HG03064 (cell line): ENCODE data around the gene ATRIP.
"Not testable (repeated sequence)": the region's sequence is repeated elsewhere in the genome, so short reads cannot be mapped to it uniquely, and the experiment has no call there.

ENCODE experiments used
- ATAC-seq: cut with Tn5 transposase; IDR thresholded peaks from one replicate; pipeline ENCODE4 v1.9.1; 2021; ENCODE audit warnings: low read depth; ENCODE audit not compliant: unreplicated experiment

ATRIP gene

DNA sequence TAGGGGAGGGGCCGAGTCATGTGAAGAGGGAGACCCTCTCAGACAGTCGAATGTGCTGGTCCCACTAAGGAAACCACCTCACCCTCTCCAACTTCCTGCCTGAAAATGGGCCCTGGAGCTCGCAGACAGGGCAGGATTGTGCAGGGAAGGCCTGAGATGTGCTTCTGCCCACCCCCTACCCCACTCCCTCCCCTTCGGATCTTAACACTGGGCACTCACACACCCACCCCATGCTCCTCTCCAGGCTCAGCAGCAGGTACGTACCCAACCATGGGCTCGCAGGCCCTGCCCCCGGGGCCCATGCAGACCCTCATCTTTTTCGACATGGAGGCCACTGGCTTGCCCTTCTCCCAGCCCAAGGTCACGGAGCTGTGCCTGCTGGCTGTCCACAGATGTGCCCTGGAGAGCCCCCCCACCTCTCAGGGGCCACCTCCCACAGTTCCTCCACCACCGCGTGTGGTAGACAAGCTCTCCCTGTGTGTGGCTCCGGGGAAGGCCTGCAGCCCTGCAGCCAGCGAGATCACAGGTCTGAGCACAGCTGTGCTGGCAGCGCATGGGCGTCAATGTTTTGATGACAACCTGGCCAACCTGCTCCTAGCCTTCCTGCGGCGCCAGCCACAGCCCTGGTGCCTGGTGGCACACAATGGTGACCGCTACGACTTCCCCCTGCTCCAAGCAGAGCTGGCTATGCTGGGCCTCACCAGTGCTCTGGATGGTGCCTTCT lies 20.0 kb downstream of the ATRIP start:
- peak; percentile 28 for ATAC-seq

DNA sequence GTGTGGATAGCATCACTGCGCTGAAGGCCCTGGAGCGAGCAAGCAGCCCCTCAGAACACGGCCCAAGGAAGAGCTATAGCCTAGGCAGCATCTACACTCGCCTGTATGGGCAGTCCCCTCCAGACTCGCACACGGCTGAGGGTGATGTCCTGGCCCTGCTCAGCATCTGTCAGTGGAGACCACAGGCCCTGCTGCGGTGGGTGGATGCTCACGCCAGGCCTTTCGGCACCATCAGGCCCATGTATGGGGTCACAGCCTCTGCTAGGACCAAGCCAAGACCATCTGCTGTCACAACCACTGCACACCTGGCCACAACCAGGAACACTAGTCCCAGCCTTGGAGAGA lies 20.5 kb downstream of the ATRIP start:
- ATAC-seq: no peak

DNA sequence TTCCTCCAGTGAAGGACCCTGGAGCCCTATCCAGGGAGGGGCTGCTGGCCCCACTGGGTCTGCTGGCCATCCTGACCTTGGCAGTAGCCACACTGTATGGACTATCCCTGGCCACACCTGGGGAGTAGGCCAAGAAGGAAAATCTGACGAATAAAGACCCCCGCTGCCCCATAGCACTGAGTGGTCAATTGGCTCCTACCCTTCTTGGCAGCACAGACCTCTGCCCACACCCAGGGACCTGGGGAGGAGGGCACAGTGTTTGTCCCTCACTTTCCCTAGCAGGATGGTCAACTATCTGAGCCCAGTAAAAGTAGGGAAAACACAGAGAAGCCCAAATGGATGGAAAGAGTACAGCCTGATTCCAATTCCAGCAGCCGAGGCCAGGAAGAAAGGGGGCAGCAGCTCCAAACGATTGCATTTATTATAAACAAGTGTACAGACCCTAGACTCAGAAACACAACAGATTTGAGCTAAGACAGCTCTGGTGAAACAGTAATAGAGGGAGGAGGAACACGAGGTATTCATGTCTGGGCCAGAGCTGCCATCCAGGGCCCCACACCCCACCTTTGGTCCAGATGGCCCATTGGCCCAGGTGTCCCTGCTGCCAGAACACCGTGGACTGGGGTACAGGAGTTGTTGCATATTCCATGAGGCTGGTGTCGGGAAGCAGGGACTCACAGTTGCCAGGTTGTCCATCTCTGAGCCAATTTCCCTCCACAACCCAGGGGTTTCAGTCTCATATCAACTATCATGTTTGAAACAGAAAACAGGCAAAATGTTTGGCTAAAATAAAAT lies 21.1 kb downstream of the ATRIP start:
- ATAC-seq: no peak

GRCh38 chr3:48468329-48468731 lies 21.8 kb downstream of the ATRIP start:
- ATAC-seq: no peak

DNA sequence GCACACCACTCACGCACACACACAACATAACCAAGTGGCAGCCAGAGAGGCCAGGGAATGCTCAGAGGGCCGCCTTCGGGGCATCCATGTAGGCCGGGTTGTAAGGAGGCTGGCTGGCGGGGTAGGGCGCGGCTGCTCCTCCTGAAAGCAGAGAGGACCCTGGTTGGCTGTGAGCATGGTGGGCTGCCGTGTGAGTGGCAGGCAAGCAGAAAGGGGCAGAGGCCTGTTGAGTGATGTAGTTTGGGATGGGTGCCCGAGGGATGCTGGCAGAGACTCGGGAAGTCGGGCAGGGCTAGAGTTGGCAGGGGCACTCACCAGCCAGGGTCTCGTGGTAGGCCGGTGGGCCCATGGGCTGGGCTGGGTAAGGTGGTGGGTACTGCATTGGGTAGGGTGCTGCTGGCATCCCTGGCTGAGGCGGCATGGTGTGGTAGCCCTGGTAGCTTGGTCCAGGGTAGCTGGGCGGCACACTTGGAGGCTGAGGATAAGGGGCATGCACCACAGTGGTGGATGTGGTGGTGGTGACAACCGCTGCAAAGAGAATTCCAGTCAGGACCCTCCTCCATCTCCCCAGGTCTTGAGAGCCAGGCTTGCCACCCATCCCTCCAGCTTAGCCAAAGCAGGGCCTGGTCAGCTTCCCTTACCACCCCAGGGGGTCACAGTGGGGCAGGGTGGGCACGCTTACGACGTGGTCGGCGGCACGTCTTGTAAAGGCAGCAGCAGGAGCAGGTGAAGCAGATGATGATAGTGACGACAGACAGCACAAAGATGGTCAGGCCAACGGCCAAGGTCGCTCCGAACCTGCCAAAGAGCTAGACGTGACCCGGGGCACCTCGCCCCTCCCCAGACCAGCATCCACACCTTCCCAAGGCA lies 22.7 kb downstream of the ATRIP start:
- no peak for ATAC-seq

DNA sequence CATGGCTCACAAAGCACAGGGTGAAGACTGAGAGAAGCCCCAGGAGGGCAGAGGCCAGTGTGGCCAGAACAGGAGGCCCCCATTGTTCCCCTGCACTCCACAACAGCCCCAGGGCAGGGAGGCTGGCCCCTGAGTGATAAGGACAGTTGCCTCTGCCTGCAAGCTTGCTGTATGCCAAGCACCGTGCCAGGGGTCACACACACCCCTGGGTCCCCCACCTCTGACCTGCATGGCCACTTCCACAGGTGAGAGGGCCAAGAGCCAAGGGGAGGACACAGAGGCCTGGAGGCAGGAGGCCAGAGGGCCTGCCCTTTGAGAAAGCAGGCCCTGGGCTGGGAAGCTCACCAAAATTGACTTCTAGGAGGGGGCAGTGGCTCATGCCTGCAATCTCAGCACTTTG lies 23.7 kb downstream of the ATRIP start:
- no peak for ATAC-seq

GRCh38 chr3:48472673-48472922 lies 26.1 kb downstream of the ATRIP start:
- no peak for ATAC-seq

DNA sequence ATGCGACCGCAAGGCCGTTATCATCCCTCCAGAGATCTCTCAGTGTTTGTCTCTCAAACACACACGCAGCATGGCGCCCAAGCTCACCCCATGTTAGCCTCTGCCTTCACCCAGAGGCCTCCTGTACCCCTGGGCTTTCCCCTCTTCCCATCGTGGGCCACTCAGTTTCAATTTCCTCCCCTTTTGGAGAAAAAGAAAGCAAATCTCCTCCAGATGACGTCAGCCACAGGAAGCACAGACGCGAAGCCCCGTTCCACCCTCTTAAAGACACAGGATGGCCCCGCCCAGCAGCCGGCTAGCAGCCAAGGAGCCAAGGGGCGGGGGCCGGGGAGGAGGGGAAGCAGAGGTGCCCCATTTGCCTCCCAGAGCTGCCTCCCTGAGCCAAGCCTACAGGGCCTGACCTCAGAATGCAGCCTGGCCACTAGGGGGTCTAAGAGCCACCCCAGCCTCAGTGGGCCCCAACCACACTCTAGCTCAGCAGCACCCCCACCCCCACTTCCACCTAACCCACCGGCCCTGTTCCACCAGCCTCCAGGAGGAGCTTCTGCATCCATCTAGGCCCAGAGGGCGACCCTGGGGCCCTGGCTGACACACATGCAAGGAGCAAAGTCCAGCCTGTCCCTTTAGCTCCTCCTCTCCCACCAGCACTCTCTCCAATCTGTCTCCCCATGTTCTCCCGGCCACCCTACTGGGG lies 26.5 kb downstream of the ATRIP start:
- ATAC-seq: peak; percentile 68

DNA sequence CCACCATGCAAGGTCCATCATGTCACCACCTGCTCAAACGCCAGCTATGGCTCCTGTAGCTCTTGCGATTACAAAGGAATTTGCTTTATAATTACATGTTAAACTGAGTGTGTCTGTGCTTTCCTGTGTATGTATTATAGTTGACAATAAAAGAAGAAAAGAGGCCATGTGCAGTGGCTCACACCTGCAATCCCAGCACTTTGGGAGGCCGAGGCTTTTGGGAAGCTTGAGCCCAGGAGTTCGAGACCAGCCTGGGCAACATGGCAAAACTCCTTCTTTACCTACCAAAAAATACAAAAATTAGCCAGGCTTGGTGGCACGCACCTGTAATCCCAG lies 27.0 kb downstream of the ATRIP start:
- no peak for ATAC-seq

DNA sequence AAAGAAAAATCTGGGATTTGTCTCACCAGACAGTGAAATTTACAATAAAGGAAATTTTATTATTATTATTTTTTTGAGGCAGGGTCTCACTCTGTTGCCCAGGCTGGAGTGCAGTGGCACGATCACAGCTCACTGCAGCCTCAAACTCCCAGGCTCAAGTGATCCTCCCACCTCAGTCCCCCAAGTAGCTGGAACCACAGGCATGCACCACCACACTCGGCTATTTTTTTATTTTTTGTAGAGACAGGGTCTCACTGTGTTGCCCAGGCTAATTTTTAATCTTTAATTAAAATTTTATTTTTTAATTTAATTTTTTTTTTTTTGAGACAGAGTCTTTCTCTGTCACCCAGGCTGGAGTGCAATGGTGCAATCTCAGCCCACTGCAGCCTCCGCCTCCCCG lies 27.5 kb downstream of the ATRIP start:
- ATAC-seq: not testable (repeated sequence)

- no peak for ATAC-seq
Measured at GRCh38 chr3:48474619-48475018, 28.1 kb downstream of the ATRIP start.

GRCh38 chr3:48475188-48475587 lies 28.7 kb downstream of the ATRIP start:
- no peak for ATAC-seq

GRCh38 chr3:48476426-48477053 lies 30.0 kb downstream of the ATRIP start:
- ATAC-seq: no peak

- no peak for ATAC-seq
Measured at GRCh38 chr3:48477959-48478520, 31.5 kb downstream of the ATRIP start.

DNA sequence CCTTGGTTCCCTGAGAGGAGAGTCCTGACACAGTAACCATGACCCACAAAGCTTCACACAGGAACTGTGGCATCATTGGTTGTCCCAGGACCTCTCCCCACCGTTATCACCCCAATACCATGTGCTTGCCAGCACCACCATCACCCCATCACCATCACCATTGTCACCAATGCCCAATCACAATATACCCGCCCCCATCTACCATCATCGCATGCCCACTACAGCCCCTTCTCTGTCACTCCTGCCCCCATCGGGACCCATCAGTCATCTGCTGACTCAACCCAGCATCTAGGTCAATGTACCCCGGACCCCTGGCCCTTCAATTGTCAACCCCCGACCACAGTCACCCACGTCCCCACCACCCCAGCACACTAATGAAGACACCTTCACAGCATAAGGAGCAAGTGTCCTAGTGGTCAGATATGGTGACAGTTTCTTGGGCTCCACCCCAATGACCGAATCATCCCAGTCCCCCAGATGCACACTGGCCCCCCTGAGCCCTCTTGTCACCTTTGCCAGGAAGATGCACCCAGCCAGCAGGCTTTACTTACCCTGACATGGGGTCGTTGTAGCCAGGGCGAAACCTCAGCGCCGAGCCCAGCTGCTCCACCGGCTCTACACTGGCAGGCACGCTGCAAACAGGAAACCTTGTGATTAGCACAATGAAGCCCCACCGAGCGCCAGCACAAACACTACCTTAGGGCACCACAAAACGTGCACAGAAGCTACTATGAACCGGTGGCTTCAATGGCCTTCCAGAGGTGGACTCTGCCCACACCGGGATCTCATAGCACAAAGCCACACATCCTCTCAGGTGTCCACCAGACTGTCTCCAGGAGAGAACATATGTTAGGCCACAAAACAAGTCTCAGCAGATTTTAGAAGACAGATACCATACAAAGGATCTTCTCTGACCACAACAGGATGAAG lies 32.4 kb downstream of the ATRIP start:
- no peak for ATAC-seq

- not testable (repeated sequence) for ATAC-seq
Measured at GRCh38 chr3:48480891-48481290, 34.4 kb downstream of the ATRIP start.

DNA sequence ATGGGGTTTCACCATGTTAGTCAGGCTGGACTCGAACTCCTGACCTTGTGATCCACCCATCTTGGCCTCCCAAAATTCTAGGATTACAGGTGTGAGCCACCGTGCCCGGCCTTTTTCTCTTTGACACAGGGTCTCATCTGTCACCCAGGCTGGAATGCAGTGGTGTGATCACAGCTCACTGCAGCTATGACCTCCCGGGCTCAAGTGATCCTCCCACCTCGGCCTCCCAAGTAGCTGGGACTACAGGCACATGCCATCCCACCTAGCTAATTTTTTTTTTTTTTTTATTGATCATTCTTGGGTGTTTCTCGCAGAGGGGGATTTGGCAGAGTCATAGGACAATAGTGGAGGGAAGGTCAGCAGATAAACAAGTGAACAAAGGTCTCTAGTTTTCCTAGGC lies 36.3 kb downstream of the ATRIP start:
- not testable (repeated sequence) for ATAC-seq

DNA sequence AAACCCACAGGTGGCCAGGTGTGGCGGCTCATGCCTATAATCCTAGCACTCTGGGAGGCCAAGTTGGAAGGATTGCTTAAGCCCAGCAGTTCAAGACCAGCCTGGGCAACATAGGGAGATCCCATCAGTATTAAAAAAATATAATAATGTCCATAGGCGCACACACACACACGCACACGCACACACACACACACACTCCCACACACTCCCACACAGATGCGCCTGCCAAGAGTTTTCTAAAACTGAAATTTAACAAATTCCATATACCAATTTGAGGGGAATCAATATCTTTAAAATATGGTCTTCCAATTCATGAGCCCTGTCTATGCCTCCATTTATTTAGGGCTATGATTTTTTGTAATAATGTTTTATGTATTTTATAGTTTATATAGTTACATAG lies 40.4 kb downstream of the ATRIP start:
- ATAC-seq: no peak

DNA sequence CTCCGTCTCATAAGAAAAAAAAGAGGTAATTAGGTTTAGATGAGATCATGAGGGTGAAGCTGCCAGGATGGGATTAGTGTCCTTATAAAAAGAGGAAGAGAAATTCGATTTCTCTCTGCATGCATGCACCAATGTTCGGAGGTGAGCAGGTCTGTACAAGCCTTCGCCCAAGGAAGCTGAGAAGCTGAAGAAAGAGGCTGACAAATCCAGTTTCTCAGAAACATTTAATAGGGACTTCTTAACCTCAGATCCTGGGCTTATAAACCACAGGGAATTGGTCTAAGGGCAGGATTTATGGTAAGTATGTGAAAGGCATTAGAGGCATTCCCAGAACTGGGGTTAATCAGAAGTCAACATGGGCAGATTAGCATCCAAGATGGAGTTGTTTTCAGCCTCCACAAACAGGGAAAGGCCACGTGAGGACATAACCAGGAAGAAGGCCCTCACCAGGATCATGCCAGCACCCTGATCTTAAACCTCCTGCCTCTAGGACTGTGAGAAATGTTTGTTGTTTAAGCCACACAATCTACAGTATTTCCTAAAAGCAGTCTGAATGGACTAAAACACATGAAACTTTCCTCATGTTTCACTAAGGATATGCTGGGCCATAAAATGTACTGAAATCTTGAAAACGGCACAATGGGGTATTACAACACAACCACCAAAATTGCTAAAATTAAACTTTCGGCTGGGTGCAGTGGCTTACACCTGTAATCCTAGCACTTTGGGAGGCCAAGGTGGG lies 46.1 kb downstream of the ATRIP start:
- ATAC-seq: no peak
